ENCODE results near the gene FMO4.

- no peak for TF ChIP-seq CTCF (IDR thresholded peaks at IDR 0.05 in 2 of 3, conservative IDR thresholded peaks at IDR 0.05 in 1 of 3; ENCODE audit: insufficient read depth in 2 of 3, low read depth in 1 of 3, low read length in 3 of 3)
- TF ChIP-seq TAF1 (IDR thresholded peaks at IDR 0.05; ENCODE audit: control insufficient read depth, extremely low read depth, insufficient read depth, low read length, severe bottlenecking): no peak
- TF ChIP-seq ATF2 (CRISPR knock-in tag; IDR thresholded peaks at IDR 0.05): no peak
These were observed 65.9 kb downstream of the FMO4 start for GRCh38 chr1:171379846-171380245.
